Stimulated activated CD8-positive, alpha-beta memory T cell treated with anti-CD3 and anti-CD28 coated beads, Interleukin-12 subunit alpha, Interleukin-12 subunit beta, amount 100 ng/mL, for 4 hours (primary cell): ENCODE results near the gene AMIGO3.

Source experiments
- DNase-seq: peaks from one replicate; pipeline ENCODE4 v3.0.0-alpha.2; 2020; ENCODE audit warnings: low read depth

AMIGO3 gene

GRCh38 chr3:49667701-49668413 lies 51.6 kb downstream of the AMIGO3 start:
- DNase-seq: no peak
